Left lobe of liver (tissue), 2 donors: Measurements from ENCODE around the gene ZFP28. TPM values are rescaled to one million over a fixed set of nuclear protein-coding genes. Genes with fewer than 3 reads are reported as not detected.

Experiments used
- ATAC-seq: fragments of 200-7000 bp; cut with Tn5 transposase; one replicate; pipeline ENCODE4 v1.9.1; 2020; ENCODE audit warnings: mild to moderate bottlenecking, moderate library complexity
- DNase-seq: peaks from one replicate; pipeline ENCODE4 v3.0.0-alpha.2; 2020; ENCODE audit warnings: low spot score
- total RNA-seq: library from RNA; stranded (reverse); gene quantifications from one replicate; pipeline ENCODE4 v1.2.1, GENCODE V29; 2021
- donor health status: DM: no; HTN: no; CAD: no; lungs with moderate emphysema.
- donor health status: DM: no; HTN: yes; CAD: no.

The ZFP28 gene
- 0.45 TPM for total RNA-seq

DNA sequence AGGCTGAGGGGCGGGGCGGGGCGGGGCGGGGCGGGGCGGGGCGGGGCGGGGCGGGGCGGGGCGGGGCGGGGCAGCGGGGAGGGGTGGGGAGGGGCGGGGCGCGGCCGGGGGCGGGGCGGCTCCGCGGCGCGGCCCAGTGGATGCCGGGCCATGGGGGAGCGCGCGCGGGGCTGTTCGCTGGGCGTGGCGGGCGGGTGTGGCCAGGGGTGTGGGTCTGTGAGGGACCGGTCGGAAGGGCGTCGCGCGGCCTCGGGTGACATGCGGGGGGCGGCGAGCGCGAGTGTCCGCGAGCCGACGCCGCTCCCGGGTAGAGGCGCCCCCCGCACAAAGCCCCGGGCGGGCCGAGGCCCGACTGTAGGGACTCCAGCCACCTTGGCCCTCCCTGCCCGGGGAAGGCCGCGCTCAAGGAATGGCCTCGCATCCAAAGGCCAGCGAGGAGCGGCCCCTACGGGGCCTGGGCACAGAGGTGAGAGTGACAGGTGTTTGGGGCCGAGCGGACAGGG is at the start of gene ZFP28:
Gene ZFP28 (plus strand): TSS at position 188 of the 503 bp plus-strand sequence. CDS start 71 bp downstream, at position 259.
- DNase-seq (peak; percentile 60), ATAC-seq (no peak)

DNA sequence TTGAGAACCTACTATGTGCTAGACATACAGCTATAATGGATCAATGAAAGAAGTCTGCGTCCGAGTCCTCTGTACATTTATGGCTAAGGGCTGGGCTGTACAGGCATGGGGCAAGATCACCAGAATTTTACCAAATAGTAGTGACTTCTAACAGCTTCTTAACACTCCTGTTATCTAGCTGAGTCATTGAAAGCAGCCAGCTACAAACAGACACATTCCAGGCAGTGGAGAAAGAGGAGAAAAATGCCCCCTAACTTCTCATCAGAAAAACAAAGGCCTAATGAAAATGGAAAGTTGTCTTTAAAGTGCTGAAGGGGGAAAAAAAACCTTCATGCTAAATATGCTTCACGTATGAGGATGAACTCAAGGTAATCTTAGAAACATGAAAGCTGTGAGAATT is 47.3 kb upstream of the ZFP28 start:
- DNase-seq (no peak), ATAC-seq (no peak)

DNA sequence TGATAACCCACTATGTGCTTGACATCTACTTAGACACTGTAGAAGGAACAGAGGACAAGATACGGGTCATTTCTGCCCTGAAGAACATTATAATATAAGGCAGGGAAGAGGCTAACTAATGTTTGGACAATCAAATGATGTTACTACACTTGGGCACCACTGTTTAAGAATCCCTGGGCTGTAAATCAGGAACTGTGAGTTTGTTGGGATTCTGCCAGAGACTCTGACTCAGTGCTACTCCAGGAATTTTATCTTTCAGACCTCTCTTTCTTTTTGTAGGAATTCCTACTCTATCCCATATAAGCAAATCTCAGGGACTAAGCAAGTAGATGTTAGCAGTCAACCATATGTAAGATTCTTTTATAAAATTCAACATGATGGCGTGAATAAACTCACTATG is 34.2 kb upstream of the ZFP28 start:
- no peak for ATAC-seq
- no peak for DNase-seq

DNA sequence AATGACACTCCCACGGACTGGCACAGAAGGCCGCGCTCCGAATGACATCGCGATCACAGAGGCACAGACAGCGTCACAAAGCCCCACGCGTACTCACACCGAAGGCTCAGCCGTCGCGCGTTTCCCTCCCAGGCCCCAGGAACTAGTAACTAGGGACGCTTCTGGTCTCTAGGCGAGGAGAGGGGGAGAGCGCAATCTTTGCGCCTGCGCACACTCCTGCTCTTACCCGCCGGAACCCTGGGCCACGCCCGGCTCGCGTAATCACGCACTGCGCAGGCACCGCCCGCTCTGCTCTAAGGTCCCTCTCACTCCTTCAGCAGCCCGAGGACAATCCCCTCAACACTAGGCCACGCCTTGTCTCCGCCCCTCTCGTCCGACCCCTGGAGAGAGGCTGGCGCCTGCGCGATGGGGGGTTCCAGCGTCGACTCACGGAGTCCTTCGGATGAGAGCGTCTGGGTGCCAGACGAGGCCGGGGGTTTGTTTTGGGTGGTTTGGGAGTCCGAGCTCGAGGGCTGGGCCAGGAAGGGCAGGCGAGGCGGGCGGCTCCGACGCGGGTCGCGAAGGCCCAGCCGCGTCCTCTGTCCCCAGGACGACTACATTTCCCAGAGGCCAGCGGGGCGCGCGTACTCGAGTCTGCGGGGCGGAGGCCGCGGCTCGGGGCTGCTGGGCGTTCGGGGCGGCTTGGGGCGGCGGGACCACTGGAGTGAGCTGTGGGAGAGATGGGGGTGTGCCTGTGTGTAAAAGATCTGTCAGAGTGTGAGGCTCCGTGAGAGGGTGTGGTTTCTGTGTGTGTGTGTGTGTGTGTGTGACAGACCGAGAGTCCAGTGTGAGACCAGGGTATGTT is 31.1 kb upstream of the ZFP28 start, which contains the start of gene ZNF471:
Gene ZNF471 (plus strand): TSS at position 410 of the 844 bp plus-strand sequence. CDS start 3,717 bp downstream, outside the sequence.
- peak; percentile 99 for ATAC-seq
- DNase-seq = peak; percentile 97

DNA sequence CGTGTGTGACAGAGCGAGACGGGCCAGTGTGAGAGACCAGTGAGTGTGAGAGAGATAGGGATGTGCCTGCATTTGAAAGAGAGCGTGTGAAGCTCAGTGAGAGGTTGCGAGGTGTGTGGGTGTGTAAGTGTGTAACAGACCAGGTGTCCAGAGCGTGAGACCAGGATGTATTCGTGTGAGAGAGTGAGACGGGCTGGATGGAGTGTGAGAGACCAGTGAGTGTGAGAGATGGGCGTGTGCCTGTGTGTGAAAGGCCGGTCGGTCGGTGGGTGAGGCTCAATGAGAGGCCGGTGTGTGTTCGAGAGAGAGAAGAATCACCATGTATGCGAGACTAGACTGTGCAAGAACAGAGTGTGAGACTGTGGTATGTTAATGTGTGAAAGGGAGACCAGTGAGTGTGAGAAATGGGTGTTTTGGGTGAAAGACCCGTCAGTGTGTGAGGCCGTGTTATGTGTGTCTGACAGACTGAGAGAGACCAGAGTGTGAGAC is 30.4 kb upstream of the ZFP28 start:
- ATAC-seq (no peak), DNase-seq (no peak)

DNA sequence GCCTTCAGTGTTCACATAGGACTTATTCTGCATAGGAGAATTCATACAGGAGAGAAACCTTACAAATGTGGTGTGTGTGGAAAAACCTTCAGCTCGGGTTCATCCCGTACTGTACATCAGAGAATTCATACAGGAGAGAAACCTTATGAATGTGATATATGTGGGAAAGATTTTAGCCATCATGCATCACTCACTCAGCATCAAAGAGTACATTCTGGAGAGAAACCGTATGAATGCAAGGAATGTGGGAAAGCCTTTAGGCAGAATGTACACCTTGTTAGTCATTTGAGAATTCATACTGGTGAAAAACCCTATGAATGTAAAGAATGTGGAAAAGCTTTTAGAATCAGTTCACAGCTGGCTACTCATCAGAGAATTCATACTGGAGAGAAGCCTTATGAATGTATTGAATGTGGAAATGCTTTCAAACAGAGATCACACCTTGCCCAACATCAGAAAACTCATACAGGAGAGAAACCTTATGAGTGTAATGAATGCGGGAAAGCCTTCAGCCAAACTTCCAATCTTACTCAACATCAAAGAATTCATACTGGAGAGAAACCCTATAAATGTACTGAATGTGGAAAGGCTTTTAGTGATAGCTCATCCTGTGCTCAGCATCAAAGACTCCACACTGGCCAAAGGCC is 13.4 kb upstream of the ZFP28 start:
- no peak for ATAC-seq
- DNase-seq = no peak

DNA sequence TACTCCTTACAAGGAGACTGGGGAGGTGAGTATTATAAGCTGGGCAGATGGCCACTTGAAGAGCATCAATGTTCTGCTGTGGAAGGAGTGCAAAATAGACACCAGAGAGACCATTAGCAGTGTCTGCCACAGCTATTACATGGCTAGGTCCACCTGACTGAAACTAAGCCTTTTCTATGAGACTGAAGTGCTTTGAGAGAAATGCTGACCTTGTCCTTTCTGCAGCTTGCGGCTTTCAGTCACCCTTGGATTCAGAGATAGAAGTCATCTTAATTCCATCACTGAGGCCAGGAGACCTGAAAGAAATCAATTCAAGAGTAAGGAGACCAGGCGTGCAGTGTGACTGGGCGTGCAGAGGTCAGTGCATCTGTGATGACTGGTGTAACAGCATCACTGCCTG is 1.3 kb upstream of the ZFP28 start:
- DNase-seq = no peak
- ATAC-seq = no peak

DNA sequence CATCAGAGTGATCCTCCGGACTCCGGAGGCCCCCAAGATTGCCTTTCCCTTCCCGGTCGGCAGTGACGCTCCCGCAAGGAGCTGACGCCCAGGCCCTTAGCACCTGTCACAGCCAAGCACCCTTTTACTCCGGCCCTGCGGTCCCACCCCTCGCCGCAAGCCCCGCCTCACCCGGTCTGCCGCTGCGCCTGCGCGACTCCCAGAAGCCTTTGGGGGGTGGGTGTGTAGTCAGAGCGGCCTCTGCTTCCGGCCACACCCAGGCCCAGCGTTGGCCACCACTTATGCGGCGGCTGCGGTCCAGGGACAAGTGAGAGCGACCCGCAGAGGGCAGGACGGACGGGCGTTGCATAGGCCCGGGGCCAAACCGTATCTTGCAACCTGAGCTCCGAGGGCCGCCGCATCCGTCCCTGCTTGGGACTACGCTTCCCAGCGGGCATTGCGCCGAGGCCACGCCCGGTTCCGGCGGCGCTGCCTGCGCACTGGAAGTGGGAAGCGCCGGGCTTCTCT is 441 bp upstream of the ZFP28 start:
- peak; percentile 94 for ATAC-seq

DNA sequence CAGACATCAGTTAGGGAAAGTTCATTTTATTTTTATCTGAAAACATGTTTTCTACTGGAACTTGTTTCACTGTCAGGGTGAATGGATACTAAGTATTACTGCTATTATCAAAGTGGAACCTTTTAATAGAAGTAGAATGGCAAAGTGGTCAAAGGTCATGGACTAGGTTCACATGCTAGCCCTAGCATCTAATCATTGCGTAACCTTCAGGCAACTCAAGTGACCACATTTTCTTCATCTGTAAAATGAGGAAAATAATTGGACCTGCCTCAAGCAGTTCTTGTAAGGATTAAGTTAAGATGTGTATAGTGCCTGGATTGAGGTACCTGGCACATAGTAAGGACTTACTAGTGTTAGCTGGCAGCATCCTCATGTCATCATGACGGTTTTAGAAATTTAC is 5.0 kb downstream of the ZFP28 start:
- ATAC-seq = no peak
- DNase-seq = no peak

More for the DNA sequence above, 441 bp upstream of the ZFP28 start:
- peak; percentile 84 for DNase-seq

DNA sequence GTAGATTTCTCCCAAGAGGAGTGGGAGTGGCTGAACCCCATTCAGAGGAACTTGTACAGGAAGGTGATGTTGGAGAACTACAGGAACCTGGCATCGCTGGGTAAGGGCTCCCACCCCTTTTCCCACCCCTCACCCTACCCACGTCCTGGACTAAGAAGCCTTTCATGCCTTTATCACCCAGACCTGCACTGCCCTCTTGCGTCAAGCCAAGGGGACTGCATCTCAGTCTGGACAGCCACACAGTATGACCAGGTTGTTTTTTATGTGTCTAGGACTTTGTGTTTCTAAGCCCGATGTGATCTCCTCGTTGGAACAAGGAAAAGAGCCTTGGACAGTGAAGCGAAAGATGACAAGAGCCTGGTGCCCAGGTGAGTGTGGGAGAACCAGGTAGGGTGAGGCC is 8.8 kb downstream of the ZFP28 start:
- no peak for DNase-seq
- no peak for ATAC-seq

DNA sequence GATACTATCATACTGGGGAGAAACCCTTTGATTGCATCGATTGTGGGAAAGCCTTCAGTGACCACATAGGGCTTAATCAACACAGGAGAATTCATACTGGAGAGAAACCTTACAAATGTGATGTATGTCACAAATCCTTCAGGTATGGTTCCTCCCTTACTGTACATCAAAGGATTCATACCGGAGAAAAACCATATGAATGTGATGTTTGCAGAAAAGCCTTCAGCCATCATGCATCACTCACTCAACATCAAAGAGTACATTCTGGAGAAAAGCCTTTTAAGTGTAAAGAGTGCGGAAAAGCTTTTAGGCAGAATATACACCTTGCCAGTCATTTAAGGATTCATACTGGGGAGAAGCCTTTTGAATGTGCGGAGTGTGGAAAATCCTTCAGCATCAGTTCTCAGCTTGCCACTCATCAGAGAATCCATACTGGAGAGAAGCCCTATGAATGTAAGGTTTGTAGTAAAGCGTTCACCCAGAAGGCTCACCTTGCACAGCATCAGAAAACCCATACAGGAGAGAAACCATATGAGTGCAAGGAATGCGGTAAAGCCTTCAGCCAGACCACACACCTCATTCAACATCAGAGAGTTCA is 15.6 kb downstream of the ZFP28 start:
- DNase-seq (no peak), ATAC-seq (no peak)

DNA sequence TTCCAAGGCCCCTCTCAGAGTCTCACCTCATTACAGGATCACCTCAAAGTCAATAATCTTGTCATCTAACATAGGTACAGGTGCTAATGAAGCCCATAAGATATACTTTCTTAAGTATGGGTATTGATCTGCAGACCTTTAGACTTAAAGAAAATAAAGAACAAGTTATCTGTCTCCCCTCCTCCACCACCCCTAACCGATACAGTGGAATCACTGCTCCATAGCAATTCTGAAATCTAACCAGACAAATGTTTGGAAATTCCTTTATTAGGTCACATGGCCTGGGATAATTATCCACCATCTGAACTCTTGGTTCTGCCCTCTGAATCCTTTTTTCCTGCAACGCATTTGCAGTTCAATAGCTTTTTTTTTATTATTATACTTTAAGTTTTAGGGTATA is 24.0 kb downstream of the ZFP28 start:
- no peak for DNase-seq
- ATAC-seq = no peak

DNA sequence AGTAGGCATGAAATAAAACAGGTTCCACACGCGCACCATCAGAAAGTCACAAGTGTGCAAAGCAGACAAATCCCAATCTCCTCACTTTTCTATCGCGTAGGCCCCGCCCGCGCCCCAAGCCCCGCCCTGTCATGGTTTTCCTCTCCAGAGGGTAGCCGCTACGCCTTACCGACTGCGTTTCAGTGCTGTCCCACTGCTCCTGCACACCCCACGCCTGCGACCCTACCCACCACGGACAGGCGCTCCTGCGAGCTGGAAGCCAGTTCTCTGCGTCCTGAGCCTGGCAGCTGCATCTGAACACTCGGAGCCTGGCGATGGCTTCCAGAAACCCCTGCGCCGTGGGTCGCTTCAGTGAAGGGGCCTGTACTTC is 28.1 kb downstream of the ZFP28 start:
- peak; percentile 59 for ATAC-seq
- peak; percentile 60 for DNase-seq

DNA sequence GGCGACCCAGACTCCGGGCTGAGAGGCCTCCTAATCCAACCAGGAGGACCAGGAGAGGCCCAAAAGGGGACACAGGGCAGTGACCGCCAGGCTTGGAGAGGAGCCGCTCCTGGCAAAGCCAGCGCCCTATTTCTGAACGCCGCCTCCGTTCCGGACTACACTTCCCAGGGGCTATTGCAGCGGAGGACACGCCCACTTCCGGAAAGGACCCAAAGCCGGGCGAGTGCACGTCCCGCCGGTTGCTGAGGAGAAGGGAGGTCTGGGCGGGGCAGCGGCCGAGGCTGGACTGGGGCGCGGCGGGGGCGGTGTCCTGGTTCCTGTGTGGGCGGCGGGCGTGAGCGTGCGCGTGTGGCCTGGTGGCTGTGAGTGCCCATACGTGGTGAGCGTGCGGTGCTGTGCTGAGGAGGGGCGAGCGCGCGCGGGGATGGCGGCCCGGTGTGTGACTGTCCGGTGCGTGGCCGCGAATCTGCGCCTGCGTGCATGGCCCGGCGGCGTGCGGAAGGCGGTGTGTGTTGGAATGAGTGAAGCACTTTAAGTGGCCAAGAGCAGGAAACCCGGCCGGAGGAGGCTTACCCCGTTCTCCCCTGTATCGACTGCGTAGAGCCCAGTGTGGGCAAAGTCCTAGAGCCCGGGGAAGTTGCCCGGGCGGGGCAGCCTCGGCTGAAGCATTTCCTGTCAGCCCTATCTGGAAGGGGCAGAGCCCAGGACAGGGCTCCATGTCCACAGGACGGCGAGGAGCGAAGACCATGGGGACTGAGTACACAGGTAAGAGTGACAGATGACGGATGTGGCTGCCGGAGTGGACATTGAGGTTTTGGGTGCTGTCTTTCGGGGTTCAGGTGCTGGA is 28.7 kb downstream of the ZFP28 start, which contains the start of gene ZNF470:
Gene ZNF470 (plus strand): TSS at position 195 of the 847 bp plus-strand sequence. CDS start 2,844 bp downstream, outside the sequence.
- ATAC-seq (peak; percentile 98), DNase-seq (peak; percentile 97)

DNA sequence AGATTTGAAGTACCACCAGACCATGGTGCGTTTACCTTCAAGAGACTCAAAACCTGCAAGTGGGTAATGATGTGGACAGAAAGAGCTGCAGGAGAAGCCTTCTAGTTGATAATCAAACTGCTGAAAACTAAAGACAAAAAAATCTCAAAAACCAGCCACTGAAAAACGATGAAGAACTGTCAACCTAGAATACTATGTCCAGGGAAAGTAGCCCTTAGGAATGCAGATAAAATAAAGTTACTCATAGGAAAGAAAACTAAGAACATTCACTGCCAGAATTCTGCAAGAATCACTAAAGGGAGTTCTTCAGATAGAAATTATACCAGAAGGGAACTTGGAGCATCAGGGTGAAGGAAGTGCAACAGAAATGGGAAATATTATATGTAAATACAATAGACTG is 33.8 kb downstream of the ZFP28 start:
- ATAC-seq = no peak
- DNase-seq = no peak

DNA sequence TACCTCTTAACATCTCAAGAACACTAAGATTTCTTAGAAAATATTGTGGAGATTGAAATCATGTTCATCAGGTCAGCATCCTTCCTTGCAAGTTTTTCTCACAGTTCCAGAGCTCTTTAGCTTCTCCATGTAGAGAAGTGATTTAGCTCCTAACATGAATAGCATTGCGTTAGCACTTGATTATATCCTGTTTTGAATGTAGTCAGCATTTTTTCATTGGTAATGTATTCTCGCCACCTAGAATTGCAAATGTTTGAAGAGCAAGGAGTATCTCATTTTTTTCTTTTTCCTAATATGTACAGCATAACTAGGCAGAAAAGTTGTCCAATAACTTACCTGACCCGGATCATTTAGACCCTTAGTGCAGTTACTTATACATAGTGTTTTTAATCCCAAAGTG is 35.2 kb downstream of the ZFP28 start:
- no peak for DNase-seq
- no peak for ATAC-seq

DNA sequence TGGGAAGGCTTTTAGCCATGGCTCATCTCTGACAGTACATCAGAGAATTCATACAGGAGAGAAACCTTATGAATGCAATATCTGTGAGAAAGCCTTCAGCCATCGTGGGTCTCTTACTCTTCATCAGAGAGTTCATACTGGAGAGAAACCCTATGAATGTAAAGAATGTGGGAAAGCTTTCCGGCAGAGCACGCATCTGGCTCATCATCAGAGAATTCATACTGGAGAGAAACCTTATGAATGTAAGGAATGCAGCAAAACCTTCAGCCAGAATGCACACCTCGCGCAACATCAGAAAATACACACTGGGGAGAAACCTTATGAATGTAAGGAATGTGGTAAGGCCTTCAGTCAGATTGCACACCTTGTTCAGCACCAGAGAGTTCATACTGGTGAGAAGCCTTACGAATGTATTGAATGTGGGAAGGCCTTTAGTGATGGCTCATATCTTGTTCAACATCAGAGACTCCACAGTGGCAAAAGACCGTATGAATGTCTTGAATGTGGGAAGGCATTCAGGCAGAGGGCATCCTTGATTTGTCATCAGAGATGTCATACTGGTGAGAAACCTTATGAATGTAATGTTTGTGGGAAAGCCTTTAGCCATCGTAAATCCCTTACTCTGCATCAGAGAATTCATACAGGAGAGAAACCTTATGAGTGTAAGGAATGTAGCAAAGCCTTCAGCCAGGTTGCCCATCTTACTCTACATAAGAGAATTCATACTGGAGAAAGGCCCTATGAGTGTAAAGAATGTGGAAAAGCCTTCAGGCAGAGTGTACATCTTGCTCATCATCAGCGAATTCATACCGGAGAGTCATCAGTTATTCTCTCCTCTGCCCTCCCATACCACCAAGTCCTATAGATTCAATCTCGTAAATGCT is 39.2 kb downstream of the ZFP28 start:
- ATAC-seq = no peak
- no peak for DNase-seq

DNA sequence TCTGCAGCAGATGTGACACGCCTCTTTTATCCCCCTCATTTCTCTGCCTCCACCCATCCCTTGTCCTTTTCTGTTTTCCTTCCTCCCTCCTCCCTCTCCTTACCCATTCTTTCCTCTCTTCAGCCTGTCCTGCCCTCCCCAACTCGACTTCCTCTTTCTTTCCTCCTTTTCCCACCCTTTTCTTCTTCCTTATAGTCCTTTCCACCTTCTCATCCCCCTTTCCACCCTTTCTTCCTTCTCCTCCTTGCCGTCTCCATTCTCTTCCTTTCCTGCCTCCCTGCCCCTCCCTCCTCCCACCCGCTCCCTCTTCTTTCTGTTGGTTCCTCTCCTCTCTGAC is 55.7 kb downstream of the ZFP28 start:
- DNase-seq (no peak), ATAC-seq (no peak)

DNA sequence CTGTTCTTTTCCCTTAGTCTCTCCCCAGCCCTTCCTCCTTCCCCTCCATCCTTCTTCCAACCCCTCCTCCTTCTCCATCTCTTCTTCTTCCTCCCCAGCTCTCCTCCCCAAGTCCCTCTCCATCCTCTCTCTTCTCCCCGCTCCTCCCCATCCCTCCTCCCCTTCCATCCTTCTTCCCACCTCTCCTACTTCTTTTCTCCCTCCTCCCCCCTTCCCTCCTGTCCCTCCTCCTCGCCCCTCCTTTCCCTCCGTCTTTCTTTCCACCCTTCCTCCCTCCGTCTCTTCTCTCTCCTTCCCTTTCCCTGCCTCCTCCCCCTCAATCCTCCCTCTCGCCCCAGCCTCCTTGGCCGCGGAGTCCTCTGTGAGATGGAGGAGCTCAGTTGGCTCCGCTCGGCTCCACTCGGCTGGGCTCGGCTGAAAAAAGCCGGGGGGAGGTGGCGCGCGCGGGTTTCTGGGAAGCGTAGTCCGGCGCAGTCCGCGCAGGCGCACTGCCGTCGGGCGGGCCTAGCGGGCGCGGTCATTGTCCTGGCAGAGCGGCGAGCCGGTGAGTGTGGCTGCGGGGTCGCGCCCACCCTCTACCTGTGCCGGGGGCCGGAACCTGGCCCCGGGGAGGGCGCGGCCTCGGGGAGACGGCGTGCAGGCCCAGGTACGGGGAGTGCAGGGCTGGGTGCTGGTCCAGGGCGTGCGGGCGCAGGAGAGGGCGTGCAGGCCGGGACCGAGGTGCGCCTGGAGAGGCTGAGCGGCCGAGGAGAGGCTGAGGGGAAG is 56.2 kb downstream of the ZFP28 start, which contains the start of gene ZNF71:
Gene ZNF71 (plus strand): TSS at position 520 of the 765 bp plus-strand sequence. CDS start 6,257 bp downstream, outside the sequence.
- DNase-seq = peak; percentile 86
- peak; percentile 98 for ATAC-seq
